GM23338 (cell line): ENCODE results near the gene PRKCD.

Source experiments
- CREB1 ChIP-seq: fragments of 250-450 bp; sonication (Bioruptor Pico); IDR thresholded peaks from 2 replicates; pipeline ENCODE4 v1.5.0; 2020; ENCODE audit warnings: low read depth, mild to moderate bottlenecking, moderate library complexity
- CTCF ChIP-seq, 2 experiments: fragments of 200-600 bp in 1 of 2; sonication (generic) in 1 of 2; conservative IDR thresholded peaks; 2 replicates each; pipeline versions ENCODE4 v1.5.1 to v1.6.1; 2016 to 2017; ENCODE audit warnings: antibody characterized with exemption in 2 of 2, low read depth in 2 of 2, mild to moderate bottlenecking in 2 of 2, moderate library complexity in 1 of 2
- ETS1 ChIP-seq: IDR thresholded peaks from 2 replicates; pipeline ENCODE4 v1.6.1; 2016; ENCODE audit warnings: antibody characterized with exemption
- EZH2 ChIP-seq: fragments of 200-600 bp; sonication (generic); IDR thresholded peaks from one replicate; pipeline ENCODE4 v1.8.0; 2017; ENCODE audit warnings: antibody characterized with exemption, mild to moderate bottlenecking, low read depth; ENCODE audit not compliant: unreplicated experiment
- EZH2phosphoT487 ChIP-seq: fragments of 200-600 bp; sonication (generic); IDR thresholded peaks from one replicate; pipeline ENCODE4 v1.8.1; 2018; ENCODE audit warnings: antibody characterized with exemption; ENCODE audit not compliant: unreplicated experiment
- JUNB ChIP-seq: IDR thresholded peaks from one replicate; pipeline ENCODE4 v1.6.1; 2016; ENCODE audit warnings: antibody characterized with exemption; ENCODE audit not compliant: unreplicated experiment
- NANOG ChIP-seq: IDR thresholded peaks from 2 replicates; pipeline ENCODE4 v1.6.1; 2016; ENCODE audit warnings: antibody characterized with exemption, borderline replicate concordance
- POLR2AphosphoS5 ChIP-seq: IDR thresholded peaks from 2 replicates; pipeline ENCODE4 v1.6.1; 2016; ENCODE audit warnings: antibody characterized with exemption, low read depth
- REST ChIP-seq: IDR thresholded peaks from one replicate; pipeline ENCODE4 v1.6.1; 2018; ENCODE audit warnings: antibody characterized with exemption; ENCODE audit not compliant: unreplicated experiment
- STAT1 ChIP-seq: IDR thresholded peaks from one replicate; pipeline ENCODE4 v1.6.1; 2016; ENCODE audit warnings: antibody characterized with exemption; ENCODE audit not compliant: unreplicated experiment
- ZNF114 ChIP-seq: fragments of 250-450 bp; sonication (Bioruptor Pico); IDR thresholded peaks from 2 replicates; pipeline ENCODE4 v1.5.0; 2020; ENCODE audit warnings: mild to moderate bottlenecking, moderate library complexity
- ZNF331 ChIP-seq: fragments of 250-450 bp; sonication (Bioruptor Pico); IDR thresholded peaks from 2 replicates; pipeline ENCODE4 v1.5.0; 2020; ENCODE audit warnings: low read depth, mild to moderate bottlenecking, moderate library complexity

- peak; percentile 31 to 35; a peak in 3 of 4 replicates for TF ChIP-seq CTCF (conservative IDR thresholded peaks at IDR 0.05; ENCODE audit: low read depth in 2 of 2)
- TF ChIP-seq POLR2AphosphoS5: peak; percentile 70
- TF ChIP-seq ZNF114: no peak
- no peak for TF ChIP-seq STAT1
- TF ChIP-seq EZH2: no peak
- no peak for TF ChIP-seq EZH2phosphoT487
- TF ChIP-seq REST: no peak
- no peak for TF ChIP-seq JUNB
- TF ChIP-seq CREB1 (CRISPR knock-in tag): no peak
- no peak for TF ChIP-seq ZNF331
- no peak for TF ChIP-seq NANOG
- TF ChIP-seq ETS1: no peak
Observed at GRCh38 chr3:53160660-53161449, at the start of gene PRKCD.
